ENCODE results near the gene ERC1. TPM values are rescaled to one million over a fixed set of nuclear protein-coding genes. Genes with fewer than 3 reads are reported as not detected.

Gene ERC1
- total and polyA plus RNA-seq, 2 of the 4 experiments (the other 2 are of a cell fraction): 11.6 to 25.6 TPM

DNA sequence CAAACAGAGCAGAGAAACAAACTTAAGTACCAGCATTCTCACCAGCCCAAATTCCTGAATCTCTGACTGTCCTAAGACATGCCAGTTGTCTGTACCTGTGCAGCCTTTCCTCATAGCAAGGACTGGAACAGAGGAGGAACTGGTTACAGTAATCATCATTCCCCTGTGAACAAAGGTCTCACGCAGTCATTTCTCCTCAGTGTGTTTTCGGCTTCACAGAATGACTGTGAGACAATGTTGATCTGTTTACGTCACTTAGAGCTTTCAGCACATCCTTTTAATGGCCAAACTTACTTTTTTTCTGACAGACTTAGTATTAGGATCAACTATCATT lies 434.3 kb downstream of the ERC1 start:
- Histone ChIP-seq H2BK20ac (ENCODE audit: low read depth, low read length) (no peak overlapping the region), H2BK15ac (ENCODE audit: low read depth, low read length) (no peak overlapping the region), H2BK5ac (ENCODE audit: low read depth, low read length, poor library complexity, severe bottlenecking) (no peak overlapping the region), H3K27ac (ENCODE audit: insufficient read depth, low read length) (no peak overlapping the region), H3K27me3 (ENCODE audit: control insufficient read depth, insufficient read depth, low read length) (no peaks in the 10 kb centered on the region), H3K79me1 (ENCODE audit: low read depth in 1 of 2, low read length in 2 of 2) (no peaks in the 10 kb centered on the region; a peak in 1 of 4 replicates), H3K18ac (ENCODE audit: low read depth, low read length) (no peak overlapping the region), H4K20me1 (ENCODE audit: insufficient read depth, low read length) (no peaks in the 10 kb centered on the region), H3K14ac (replicated peaks; ENCODE audit: low read depth, low read length) (no peak overlapping the region; the same call in 1 of the 2 replicates), H2AK5ac (ENCODE audit: low read depth, low read length) (no peak overlapping the region), H4K5ac (ENCODE audit: low read depth, low read length) (no peak overlapping the region), H3K9ac (ENCODE audit: low read depth, low read length) (no peak overlapping the region), H4K8ac (ENCODE audit: low read depth in 2 of 2, low read length in 2 of 2) (no peak overlapping the region), H3K9me1 (ENCODE audit: insufficient read depth, low read length) (0 out of 2 replicates have a peak, but pooled peaks cover 3% of the 10 kb centered on the region), H2BK120ac (ENCODE audit: low read depth, low read length) (no peak overlapping the region), H2AFZ (replicated peaks; ENCODE audit: low read length, poor library complexity) (no peak overlapping the region), H3K23ac (ENCODE audit: low read depth, low read length) (no peak overlapping the region; the same call in 1 of the 2 replicates), H3K4me3 (ENCODE audit: insufficient read depth, low read depth, low read length) (no peak overlapping the region), H3K36me3 (ENCODE audit: control insufficient read depth, insufficient read depth, low read length) (no peaks in the 10 kb centered on the region; the same call in 1 of the 2 replicates), H3K9me3 (ENCODE audit: control insufficient read depth, insufficient read depth, low read length) (peaks cover 6% of the 10 kb centered on the region), H3K4me2 (ENCODE audit: low read depth, low read length) (no peak overlapping the region), H4K91ac (ENCODE audit: insufficient read depth, low read depth, low read length) (no peak overlapping the region), H3K56ac (ENCODE audit: extremely low read depth, insufficient read depth, low read length) (no peak overlapping the region), H3K4me1 (ENCODE audit: control insufficient read depth, insufficient read depth, low read length) (peaks cover 6% of the 10 kb centered on the region), H2AK9ac (replicated peaks; ENCODE audit: low read depth, low read length, poor library complexity) (no peak overlapping the region), H3K4ac (ENCODE audit: low read depth, low read length) (no peak overlapping the region)
- TF ChIP-seq POLR2A (IDR thresholded peaks at IDR 0.05; ENCODE audit: low read depth, low read length): no peak
- TF ChIP-seq NFE2L2 (IDR thresholded peaks at IDR 0.05; ENCODE audit: low read depth, low read length): no peak
- TF ChIP-seq FOS (IDR thresholded peaks at IDR 0.05; ENCODE audit: low read depth, low read length): no peak
- TF ChIP-seq RAD21 (IDR thresholded peaks at IDR 0.05; ENCODE audit: low read length): no peak
- TF ChIP-seq, protein P1, sequence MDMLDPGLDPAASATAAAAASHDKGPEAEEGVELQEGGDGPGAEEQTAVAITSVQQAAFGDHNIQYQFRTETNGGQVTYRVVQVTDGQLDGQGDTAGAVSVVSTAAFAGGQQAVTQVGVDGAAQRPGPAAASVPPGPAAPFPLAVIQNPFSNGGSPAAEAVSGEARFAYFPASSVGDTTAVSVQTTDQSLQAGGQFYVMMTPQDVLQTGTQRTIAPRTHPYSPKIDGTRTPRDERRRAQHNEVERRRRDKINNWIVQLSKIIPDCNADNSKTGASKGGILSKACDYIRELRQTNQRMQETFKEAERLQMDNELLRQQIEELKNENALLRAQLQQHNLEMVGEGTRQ (IDR thresholded peaks at IDR 0.05; ENCODE audit: low read depth, low read length): no peak
- TF ChIP-seq, protein P2, sequence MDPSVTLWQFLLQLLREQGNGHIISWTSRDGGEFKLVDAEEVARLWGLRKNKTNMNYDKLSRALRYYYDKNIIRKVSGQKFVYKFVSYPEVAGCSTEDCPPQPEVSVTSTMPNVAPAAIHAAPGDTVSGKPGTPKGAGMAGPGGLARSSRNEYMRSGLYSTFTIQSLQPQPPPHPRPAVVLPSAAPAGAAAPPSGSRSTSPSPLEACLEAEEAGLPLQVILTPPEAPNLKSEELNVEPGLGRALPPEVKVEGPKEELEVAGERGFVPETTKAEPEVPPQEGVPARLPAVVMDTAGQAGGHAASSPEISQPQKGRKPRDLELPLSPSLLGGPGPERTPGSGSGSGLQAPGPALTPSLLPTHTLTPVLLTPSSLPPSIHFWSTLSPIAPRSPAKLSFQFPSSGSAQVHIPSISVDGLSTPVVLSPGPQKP (IDR thresholded peaks at IDR 0.05; ENCODE audit: borderline replicate concordance, low read depth, low read length): no peak
- no peak for TF ChIP-seq RFX5 (IDR thresholded peaks at IDR 0.05; ENCODE audit: low read depth, low read length)
- TF ChIP-seq SMC3 (IDR thresholded peaks at IDR 0.05; ENCODE audit: low read depth, low read length): no peak
- intact Hi-C loops (cut with micrococcal nuclease): no loop called here
- dilution Hi-C loops (cut with HindIII; ENCODE audit: low sequenced_read_pairs, unreplicated experiment): no loop called here
- no peak for ATAC-seq (ENCODE audit: low read depth)
- CTCF ChIA-PET: no interaction called here
- WGBS, 2 experiments (ENCODE audit: extremely low coverage in 2 of 2, insufficient read length in 1 of 2): 100% methylated on average over 3 of the region's 3 CpGs; no CpG with 5 or more reads in 1 of the 2 experiments
- DNase-seq: no peak
- POLR2A ChIA-PET (ENCODE audit: unreplicated experiment): no interaction called here
- in situ Hi-C loops (cut with MboI; ENCODE audit: low sequenced_read_pairs): no loop called here
- BruUV-seq (replicated peaks): no TSS peak
